GM18870 (cell line): Measurements from ENCODE around the gene NPC2.
A peak's percentile ranks its signal among the peaks of the same experiment; 100 is the strongest.
"Not testable (repeated sequence)": the region's sequence is repeated elsewhere in the genome, so short reads cannot be mapped to it uniquely, and the experiment has no call there.

Experiments
- ATAC-seq: cut with Tn5 transposase; IDR thresholded peaks from one replicate; pipeline ENCODE4 v1.9.1; 2021; ENCODE audit warnings: moderate library complexity; ENCODE audit not compliant: unreplicated experiment

The NPC2 gene

GRCh38 chr14:74492776-74493342 is at the start of gene NPC2:
TSS of gene NPC2 (minus strand) at chr14:74493305. CDS start at chr14:74493274, 31 bp downstream.
- peak; percentile 9 for ATAC-seq

GRCh38 chr14:74542056-74542685 is 49.1 kb upstream of the NPC2 start:
- ATAC-seq: no peak

DNA sequence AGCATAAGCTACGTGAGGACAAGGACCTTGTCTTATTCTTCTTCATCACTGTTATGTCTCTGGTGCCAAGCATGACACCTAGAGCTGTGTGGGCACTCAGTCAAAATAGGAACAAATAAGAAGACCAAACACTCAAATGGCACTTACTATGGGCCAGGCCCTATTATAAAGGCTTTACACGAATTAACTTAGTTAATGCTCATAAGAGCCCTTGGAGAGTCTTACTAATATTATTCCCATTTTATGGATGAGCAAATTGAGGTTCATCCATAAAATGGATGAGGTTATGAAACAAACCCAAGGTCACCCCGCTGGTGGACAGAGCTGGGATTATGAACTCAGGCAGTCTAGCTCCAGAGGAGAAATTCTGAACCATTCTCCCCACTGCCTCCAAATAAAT is 48.1 kb upstream of the NPC2 start:
- ATAC-seq: no peak

- ATAC-seq: no peak
Observed at GRCh38 chr14:74539503-74539902, 46.4 kb upstream of the NPC2 start.

GRCh38 chr14:74538411-74539391 is 45.6 kb upstream of the NPC2 start:
- ATAC-seq: no peak

- not testable (repeated sequence) for ATAC-seq
Observed at GRCh38 chr14:74536336-74536735, 43.2 kb upstream of the NPC2 start.

- no peak for ATAC-seq
Observed at GRCh38 chr14:74535756-74536325, 42.7 kb upstream of the NPC2 start.

DNA sequence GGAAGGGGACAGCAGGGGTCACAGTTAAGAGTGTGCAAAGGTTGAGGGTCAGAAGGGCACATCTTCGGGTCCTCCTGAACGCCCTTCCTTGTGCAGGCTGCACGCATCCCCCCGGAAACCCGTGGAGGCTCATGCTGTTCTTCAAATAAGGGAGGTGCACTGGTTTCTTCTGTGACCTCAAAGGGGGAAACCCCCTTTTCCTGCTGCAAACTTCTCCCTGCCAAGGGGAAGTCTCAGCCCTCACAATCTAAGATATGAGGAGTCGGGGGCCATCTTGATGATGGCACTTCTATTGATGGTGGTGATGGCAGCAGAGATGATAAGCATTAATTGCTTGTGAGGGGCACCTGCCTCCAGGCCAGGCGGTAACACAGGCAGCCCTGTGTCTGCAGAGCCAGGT is 40.5 kb upstream of the NPC2 start:
- no peak for ATAC-seq

DNA sequence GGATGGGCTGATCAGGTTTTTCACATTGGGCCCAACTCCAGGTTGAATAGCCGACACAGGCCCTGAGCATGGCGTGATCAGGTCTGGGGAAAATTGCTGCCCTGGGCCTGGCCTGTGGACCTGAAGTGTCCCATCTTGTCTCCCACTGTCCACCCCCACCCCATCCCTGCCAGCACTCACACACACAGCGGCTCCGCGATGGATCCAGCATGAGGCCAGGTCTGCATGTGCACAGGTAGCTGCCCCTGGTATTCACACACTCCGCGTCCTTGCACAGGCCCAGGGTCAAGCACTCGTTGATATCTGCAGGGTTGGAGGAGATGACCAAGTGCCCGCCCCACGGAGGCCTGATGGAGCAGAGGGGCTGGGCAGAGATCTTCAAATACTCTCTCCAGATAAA is 39.1 kb upstream of the NPC2 start:
- no peak for ATAC-seq

DNA sequence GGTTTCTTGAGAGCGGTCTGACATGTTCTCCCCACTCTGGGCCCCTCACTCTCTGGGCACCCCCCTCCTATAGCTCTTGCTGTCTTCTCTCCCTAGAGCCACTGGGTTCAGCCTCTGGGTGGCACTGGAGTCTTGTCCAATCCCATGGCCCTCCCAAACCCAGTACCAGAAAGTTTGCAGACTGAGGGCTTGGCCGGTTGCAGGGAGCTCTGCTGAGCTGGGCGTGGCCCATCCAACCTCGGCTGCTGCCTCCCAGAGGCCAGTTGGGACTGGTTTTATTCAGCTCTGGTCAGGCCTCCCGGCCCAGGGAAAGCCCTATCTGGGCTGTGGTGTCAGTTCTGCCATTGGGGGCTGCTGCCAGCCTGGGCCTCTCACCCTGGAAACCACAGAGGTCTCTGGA is 38.4 kb upstream of the NPC2 start:
- ATAC-seq: no peak

- ATAC-seq: no peak
Observed at GRCh38 chr14:74531006-74531405, 37.9 kb upstream of the NPC2 start.

DNA sequence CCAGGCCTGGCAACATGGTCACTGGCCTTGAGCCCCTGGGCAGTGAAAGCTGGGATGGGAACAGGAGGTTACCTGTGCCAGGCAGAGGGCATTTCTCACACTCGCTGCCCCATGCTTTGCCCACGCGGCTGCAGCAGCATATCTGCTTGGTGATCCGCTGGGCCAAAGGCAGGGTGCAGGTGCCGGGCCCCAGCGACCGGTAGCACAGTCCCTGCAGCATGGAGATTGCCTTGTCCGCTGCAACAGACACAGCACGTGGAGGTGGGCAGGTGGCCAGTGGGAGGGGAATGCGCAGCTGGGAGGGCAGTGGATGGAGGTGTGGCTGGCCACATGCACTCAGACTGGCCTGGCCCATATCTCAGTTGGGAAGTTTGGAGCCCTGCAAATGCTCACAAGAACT is 35.8 kb upstream of the NPC2 start:
- no peak for ATAC-seq

DNA sequence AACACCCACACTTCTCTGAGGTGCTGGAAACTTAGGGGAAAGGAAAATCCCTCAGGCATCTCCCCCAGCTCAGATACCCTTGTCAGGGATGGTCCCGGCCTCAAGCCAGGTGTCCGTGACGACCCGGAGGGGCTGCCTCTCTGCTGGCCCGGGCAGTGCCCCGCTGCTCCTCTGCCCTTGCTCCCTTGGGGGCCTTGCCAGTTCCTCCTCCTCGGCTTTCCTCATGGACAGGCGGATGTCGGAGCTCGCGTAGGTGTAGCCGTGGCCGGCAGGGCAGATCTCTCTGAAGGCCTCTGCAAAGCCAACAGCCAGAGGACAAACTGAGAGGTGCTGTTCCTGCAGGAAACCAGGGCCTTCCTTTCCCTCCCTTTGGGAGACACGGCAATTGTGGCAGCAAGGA is 35.3 kb upstream of the NPC2 start:
- no peak for ATAC-seq

DNA sequence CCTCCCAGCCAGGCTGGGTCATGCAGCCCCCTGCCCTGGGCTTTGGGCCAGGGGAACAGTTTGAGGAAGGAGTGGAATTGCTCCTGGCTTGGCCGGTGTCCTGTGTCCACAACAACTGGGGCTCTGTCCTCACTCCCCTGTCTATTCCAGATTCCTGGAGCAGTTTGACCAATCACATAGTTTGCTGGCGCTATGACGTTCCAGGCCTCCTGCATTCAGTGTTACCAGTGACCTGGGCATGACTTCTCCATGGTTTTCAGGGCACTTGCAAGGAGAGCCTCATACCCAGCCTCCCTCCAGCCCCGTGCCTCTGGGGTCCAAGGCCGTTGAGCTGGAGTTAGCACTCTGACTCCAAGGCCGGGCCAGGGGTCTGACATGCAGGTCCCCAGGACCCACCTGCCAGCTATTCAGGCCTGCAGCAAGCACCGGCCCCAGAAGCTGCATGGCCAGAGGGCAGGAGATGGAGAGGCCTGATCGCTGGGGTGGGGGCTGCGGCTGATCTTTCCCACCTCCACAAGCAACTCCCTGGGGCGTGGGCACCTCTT is 34.7 kb upstream of the NPC2 start:
- ATAC-seq: no peak

GRCh38 chr14:74526854-74527585 is 33.9 kb upstream of the NPC2 start:
- ATAC-seq: no peak

DNA sequence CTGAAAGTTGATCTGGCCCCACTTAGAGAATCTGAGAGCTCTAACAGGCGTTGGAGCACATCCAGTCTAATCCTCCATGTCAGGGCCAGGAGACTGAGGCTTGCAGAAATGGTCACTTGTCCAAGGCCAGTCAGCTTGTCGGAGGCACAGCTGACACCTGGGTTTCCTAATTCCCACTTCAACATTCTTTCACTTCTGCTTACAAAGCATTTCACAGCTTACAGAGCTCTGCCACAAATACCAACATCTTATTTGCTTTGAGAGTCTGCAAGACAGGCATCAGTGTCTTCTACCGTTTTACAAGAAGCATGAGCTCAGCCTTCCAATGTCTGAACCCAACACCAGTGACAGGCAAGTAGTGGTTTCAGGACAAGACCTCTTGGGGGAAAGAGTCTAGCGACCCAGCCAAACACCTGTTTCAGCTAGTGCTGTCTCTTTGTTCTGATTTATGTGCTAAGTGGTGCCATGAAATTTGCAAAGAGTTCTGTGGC is 32.3 kb upstream of the NPC2 start:
- ATAC-seq: no peak

DNA sequence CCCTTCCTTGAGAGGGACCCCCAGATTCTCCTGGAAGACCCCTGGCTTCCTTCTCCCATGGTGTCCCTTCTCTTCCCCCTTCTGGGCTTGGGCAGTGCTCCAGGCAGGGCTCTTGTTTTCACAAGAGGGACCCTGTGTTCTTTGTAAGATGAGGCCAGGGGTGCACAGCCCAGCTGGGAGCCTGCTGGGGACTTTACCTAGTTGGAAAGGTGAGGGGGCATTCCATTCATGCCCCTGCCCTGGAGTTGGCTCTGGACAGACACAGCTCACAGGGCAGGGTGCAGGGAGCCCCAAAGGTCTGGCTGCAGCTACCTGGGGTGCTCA is 31.7 kb upstream of the NPC2 start:
- ATAC-seq: no peak

- no peak for ATAC-seq
Observed at GRCh38 chr14:74524076-74524811, 31.1 kb upstream of the NPC2 start.

DNA sequence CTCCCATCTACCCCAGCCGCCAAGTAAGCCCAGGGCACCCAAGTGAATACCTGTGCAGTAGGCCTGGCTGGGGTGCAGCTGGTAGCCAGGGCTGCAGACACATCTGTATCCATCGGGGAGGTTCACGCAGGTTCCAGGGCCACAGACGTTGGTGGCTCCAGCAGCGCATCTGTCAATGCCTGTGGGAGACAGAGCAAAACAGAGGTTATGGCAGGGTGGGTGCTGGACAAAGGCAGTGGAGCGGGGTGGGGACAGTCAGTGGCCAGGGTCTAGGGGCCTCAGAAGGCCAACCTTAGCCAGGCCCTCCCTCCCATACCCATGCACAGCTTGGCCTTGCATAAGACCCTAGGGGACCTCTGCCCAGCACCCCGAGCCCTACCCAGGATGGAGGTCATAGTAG is 29.6 kb upstream of the NPC2 start:
- ATAC-seq: no peak

DNA sequence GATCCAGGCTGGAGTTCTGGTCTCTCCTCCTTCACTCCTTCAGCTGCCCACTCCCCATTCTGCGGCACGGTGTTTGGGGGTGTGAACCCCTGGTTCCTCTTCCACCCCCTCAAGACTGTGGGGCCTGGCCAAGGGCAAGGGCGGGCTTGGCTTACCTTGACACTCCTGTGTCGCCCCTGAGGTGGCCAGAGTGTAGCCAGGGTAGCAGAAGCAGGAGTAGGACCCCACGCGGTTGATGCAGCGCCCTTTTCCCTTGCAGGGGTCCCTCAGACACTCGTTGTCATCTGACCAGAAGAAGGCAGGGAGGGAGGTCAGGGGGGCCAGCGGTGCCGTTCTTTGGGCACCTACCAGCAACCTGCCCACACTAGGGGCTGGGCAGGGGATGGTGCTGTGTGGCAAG is 28.7 kb upstream of the NPC2 start:
- ATAC-seq: no peak
